SK-N-SH (cell line): ENCODE measurements around the gene S100A2. TPM values are rescaled to one million over a fixed set of nuclear protein-coding genes. Genes with fewer than 3 reads are reported as not detected.

ENCODE experiments used
- CTCF ChIA-PET: fragments of 300-600, 350-600 bp; formaldehyde crosslinking; extraction: SDS; loops from one replicate; lab custom pipeline; 2021; lab: Yijun Ruan, JAX
- POLR2A ChIA-PET: fragments of 350-600 bp; sonication (Branson Sonifier 250); formaldehyde crosslinking; extraction: SDS; loops from one replicate; lab custom pipeline; 2020; ENCODE audit warnings: antibody characterized with exemption, inconsistent platforms; lab: Yijun Ruan, JAX
- DNase-seq: peaks from one replicate; pipeline ENCODE4 v3.0.0; 2012
- H2AFZ ChIP-seq: fragments of 200-600 bp; sonication (generic); 2 replicates; pipeline ENCODE4 v1.8.1; 2016; ENCODE audit warnings: antibody characterized with exemption, mild to moderate bottlenecking, low read depth
- H3F3A ChIP-seq: fragments of 200-600 bp; sonication (generic); replicated peaks from 2 replicates; pipeline ENCODE3; 2016; ENCODE audit warnings: antibody characterized with exemption, mild to moderate bottlenecking; ENCODE audit not compliant: insufficient read depth
- H3K27ac ChIP-seq, 2 experiments: fragments of 200-500 bp in 1 of 2; fragments of 200-600 bp in 1 of 2; sonication (Bioruptor generic) in 1 of 2; sonication (generic), shearing (Covaris generic) in 1 of 2; 2 replicates each; pipeline versions ENCODE4 v1.5.1 to v1.6.1; 2014 to 2016; ENCODE audit warnings: low read depth in 2 of 2, inconsistent platforms in 1 of 2, low read length in 1 of 2, mild to moderate bottlenecking in 1 of 2, mixed read lengths in 1 of 2
- H3K27me3 ChIP-seq: fragments of 200-600 bp; sonication (generic), shearing (Covaris generic); 2 replicates; pipeline ENCODE4 v1.6.1; 2016; ENCODE audit warnings: mixed run types; ENCODE audit not compliant: insufficient read depth
- H3K36me3 ChIP-seq, 2 experiments: fragments of 200-500 bp in 1 of 2; fragments of 200-600 bp in 1 of 2; sonication (Bioruptor generic) in 1 of 2; sonication (generic) in 1 of 2; replicated peaks in 1 of 2; 2 replicates each; pipeline versions ENCODE3 to v1.5.1; 2014 to 2016; ENCODE audit warnings: low read length in 1 of 2, mild to moderate bottlenecking in 1 of 2; ENCODE audit not compliant: insufficient read depth in 2 of 2, control insufficient read depth in 1 of 2
- H3K4me1 ChIP-seq, 2 experiments: fragments of 200-500 bp in 1 of 2; fragments of 200-600 bp in 1 of 2; sonication (Bioruptor generic) in 1 of 2; sonication (generic), shearing (Covaris generic) in 1 of 2; 2 replicates each; pipeline versions ENCODE4 v1.5.1 to v1.6.1; 2014 to 2016; ENCODE audit warnings: low read depth in 1 of 2, low read length in 1 of 2, mixed run types in 1 of 2; ENCODE audit not compliant: insufficient read depth in 2 of 2, control insufficient read depth in 1 of 2
- H3K4me2 ChIP-seq: fragments of 200-600 bp; sonication (generic), shearing (Covaris generic); 2 replicates; pipeline ENCODE4 v1.6.1; 2017; ENCODE audit warnings: mixed run types
- H3K4me3 ChIP-seq, 2 experiments: fragments of 200-500 bp in 1 of 2; fragments of 200-600 bp in 1 of 2; sonication (Bioruptor generic) in 1 of 2; sonication (generic), shearing (Covaris generic) in 1 of 2; 2 replicates each; pipeline versions ENCODE4 v1.5.1 to v1.8.1; 2014 to 2016; ENCODE audit warnings: low read depth in 2 of 2, inconsistent platforms in 1 of 2, low read length in 1 of 2, mild to moderate bottlenecking in 1 of 2, mixed read lengths in 1 of 2, moderate library complexity in 1 of 2
- H3K79me2 ChIP-seq: fragments of 200-600 bp; sonication (generic); 2 replicates; pipeline ENCODE4 v1.8.1; 2017; ENCODE audit warnings: mild to moderate bottlenecking; ENCODE audit not compliant: insufficient read depth
- H3K9ac ChIP-seq: fragments of 200-600 bp; sonication (generic); 2 replicates; pipeline ENCODE4 v1.6.1; 2017; ENCODE audit warnings: mixed run types
- H3K9me2 ChIP-seq: fragments of 200-600 bp; sonication (generic); 2 replicates; pipeline ENCODE4 v1.6.1; 2017; ENCODE audit warnings: mixed run types
- H3K9me3 ChIP-seq: fragments of 200-600 bp; sonication (generic); 2 replicates; pipeline ENCODE4 v1.6.1; 2017; ENCODE audit warnings: mixed run types, mild to moderate bottlenecking, moderate library complexity
- H4K20me1 ChIP-seq: fragments of 200-600 bp; sonication (generic); 2 replicates; pipeline ENCODE4 v1.6.1; 2017; ENCODE audit warnings: mild to moderate bottlenecking, mixed run types; ENCODE audit not compliant: insufficient read depth
- CTCF ChIP-seq: fragments of 200-600 bp; sonication (generic); IDR thresholded peaks from 2 replicates; pipeline ENCODE4 v1.6.1; 2017; ENCODE audit warnings: antibody characterized with exemption, mild to moderate bottlenecking, moderate library complexity
- EP300 ChIP-seq, 2 experiments: IDR thresholded peaks; 2 replicates each; pipeline versions ENCODE4 v1.4.0 to v1.6.1; 2012; ENCODE audit warnings: borderline replicate concordance in 1 of 2, low read depth in 1 of 2, low read length in 1 of 2
- EZH2phosphoT487 ChIP-seq: fragments of 200-600 bp; sonication (generic); IDR thresholded peaks from 2 replicates; pipeline ENCODE4 v1.6.1; 2017; ENCODE audit warnings: low read depth, mixed run types, mild to moderate bottlenecking, antibody characterized with exemption, moderate library complexity, borderline replicate concordance
- FOSL2 ChIP-seq: IDR thresholded peaks from 2 replicates; pipeline ENCODE4 v1.4.0; 2012; ENCODE audit warnings: low read depth, mild to moderate bottlenecking, moderate library complexity, borderline replicate concordance
- NFIC ChIP-seq: IDR thresholded peaks from 2 replicates; pipeline ENCODE4 v1.4.0; 2012; ENCODE audit warnings: borderline replicate concordance
- REST ChIP-seq: IDR thresholded peaks from 2 replicates; pipeline ENCODE4 v1.6.1; 2012; ENCODE audit warnings: mild to moderate bottlenecking, low read depth, low read length, moderate library complexity
- SIN3A ChIP-seq: IDR thresholded peaks from 2 replicates; pipeline ENCODE4 v1.6.1; 2012; ENCODE audit warnings: low read depth, mild to moderate bottlenecking, low read length, moderate library complexity, borderline replicate concordance
- SMC3 ChIP-seq: IDR thresholded peaks from 2 replicates; pipeline ENCODE4 v1.6.1; 2012; ENCODE audit warnings: low read depth, low read length, improper control_type of control experiment
- TAF1 ChIP-seq: IDR thresholded peaks from 2 replicates; pipeline ENCODE4 v1.6.1; 2012; ENCODE audit warnings: low read depth, mild to moderate bottlenecking, low read length, moderate library complexity, borderline replicate concordance
- YY1 ChIP-seq: IDR thresholded peaks from 2 replicates; pipeline ENCODE4 v1.4.0; 2012; ENCODE audit warnings: low read depth, mild to moderate bottlenecking
- ZBTB33 ChIP-seq: IDR thresholded peaks from 2 replicates; pipeline ENCODE4 v1.4.0; 2012; ENCODE audit warnings: low read depth, borderline replicate concordance
- WGBS: methylation state at CpG from one replicate; pipeline ENCODE4 v1.1.6; 2017; ENCODE audit warnings: low lambda C conversion rate; 5-methylcytosine and 5-hydroxymethylcytosine counted together
- polyA plus RNA-seq, 3 experiments: library from polyadenylated mRNA; depleted of rRNA; stranded (reverse); fragments of >200 nt; gene quantifications; 2 replicates each; pipeline ENCODE4 v1.2.3, GENCODE V29; 2012
- TF ChIP-seq, protein P1 (sequence below): IDR thresholded peaks from 2 replicates; pipeline ENCODE4; 2012
- TF ChIP-seq, protein P2 (sequence below): fragments of 150-350 bp; IDR thresholded peaks from 2 replicates; pipeline ENCODE4 v1.6.1; 2016; ENCODE audit warnings: mild to moderate bottlenecking, low read depth, low read length

The S100A2 gene
- polyA plus RNA-seq, 1 of the 3 experiments (the other 2 are of a cell fraction) = 31.4 TPM

GRCh38 chr1:153586347-153586746 is 20.7 kb upstream of the S100A2 start (continued):
- TF ChIP-seq, protein P1, sequence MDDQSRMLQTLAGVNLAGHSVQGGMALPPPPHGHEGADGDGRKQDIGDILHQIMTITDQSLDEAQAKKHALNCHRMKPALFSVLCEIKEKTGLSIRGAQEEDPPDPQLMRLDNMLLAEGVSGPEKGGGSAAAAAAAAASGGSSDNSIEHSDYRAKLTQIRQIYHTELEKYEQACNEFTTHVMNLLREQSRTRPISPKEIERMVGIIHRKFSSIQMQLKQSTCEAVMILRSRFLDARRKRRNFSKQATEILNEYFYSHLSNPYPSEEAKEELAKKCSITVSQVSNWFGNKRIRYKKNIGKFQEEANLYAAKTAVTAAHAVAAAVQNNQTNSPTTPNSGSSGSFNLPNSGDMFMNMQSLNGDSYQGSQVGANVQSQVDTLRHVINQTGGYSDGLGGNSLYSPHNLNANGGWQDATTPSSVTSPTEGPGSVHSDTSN = no peak

DNA sequence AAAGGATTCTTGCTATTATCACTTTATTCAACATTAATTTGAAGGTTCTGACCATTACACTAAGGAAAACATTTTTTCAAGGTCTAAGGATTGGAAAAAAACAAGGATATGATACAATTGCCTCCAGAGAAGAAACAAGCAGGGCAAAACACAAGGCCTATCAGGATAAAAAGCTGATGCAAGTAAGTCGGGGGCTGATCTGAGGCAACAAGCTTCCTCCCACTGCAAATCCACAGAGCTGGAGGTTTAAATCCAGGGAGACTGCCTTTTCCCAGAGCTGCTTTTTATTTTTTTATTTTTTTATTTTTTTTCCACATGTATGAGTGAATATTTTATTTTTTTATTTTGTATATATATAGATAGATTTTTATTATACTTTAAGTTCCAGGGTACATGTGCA is 19.4 kb upstream of the S100A2 start:
- no peak overlapping the region for H3K4me2 ChIP-seq
- H3K4me1 ChIP-seq = peaks cover 0 to 3% of the 10 kb centered on the region in 2 experiments; a peak in 2 of 4 replicates
- ChIA-PET CTCF (interaction anchor here (0.6 to 3.3 kb wide), 5 partner anchors 11 to 401 kb away, joined by 3 to 18 read pairs (median 4); partner anchors contain the start of gene RAB13), POLR2A (no interaction called here)
- WGBS = 91% methylated on average over 1 of the region's 1 CpG
- no peak overlapping the region for H3K27ac ChIP-seq
- DNase-seq = no peak
- no peaks in the 10 kb centered on the region for H3K36me3 ChIP-seq
- H3K9me2 ChIP-seq = no peaks in the 10 kb centered on the region
- no peak for TF ChIP-seq ZBTB33
- TF ChIP-seq SMC3 = no peak
- TF ChIP-seq SIN3A = no peak
- TF ChIP-seq CTCF = no peak
- TF ChIP-seq NFIC = no peak
- TF ChIP-seq EP300 (IDR thresholded peaks at IDR 0.05; ENCODE audit: borderline replicate concordance in 1 of 2, low read depth in 1 of 2, low read length in 1 of 2) = no peak
- TF ChIP-seq FOSL2 = no peak
- no peak for TF ChIP-seq YY1
- no peaks in the 10 kb centered on the region for H4K20me1 ChIP-seq
- H3K9ac ChIP-seq = no peak overlapping the region
- no peaks in the 10 kb centered on the region for H3K9me3 ChIP-seq
- no peak overlapping the region for H2AFZ ChIP-seq
- H3K4me3 ChIP-seq = no peak overlapping the region
- H3K79me2 ChIP-seq = no peaks in the 10 kb centered on the region
- H3K27me3 ChIP-seq = no peaks in the 10 kb centered on the region
- H3F3A ChIP-seq = no peaks in the 10 kb centered on the region

GRCh38 chr1:153583976-153584375 is 18.3 kb upstream of the S100A2 start:
- H3K4me2 ChIP-seq = no peak overlapping the region
- no peak for DNase-seq
- H4K20me1 ChIP-seq = no peaks in the 10 kb centered on the region
- no peaks in the 10 kb centered on the region for H3F3A ChIP-seq
- no peak overlapping the region for H3K27ac ChIP-seq
- no peak overlapping the region for H3K4me3 ChIP-seq
- POLR2A ChIA-PET = no interaction called here
- no peaks in the 10 kb centered on the region for H3K9me3 ChIP-seq
- no peaks in the 10 kb centered on the region for H3K9me2 ChIP-seq
- H3K9ac ChIP-seq = no peak overlapping the region
- H2AFZ ChIP-seq = peak overlapping the region; percentile 7; the same call in 1 of the 2 replicates
- WGBS = 93% methylated on average over 2 of the region's 2 CpGs
- H3K79me2 ChIP-seq = no peaks in the 10 kb centered on the region; the same call in 1 of the 2 replicates
- H3K4me1 ChIP-seq = peaks cover 3 to 6% of the 10 kb centered on the region in 2 experiments; a peak in 2 of 4 replicates
- CTCF ChIA-PET = no interaction called here
- H3K27me3 ChIP-seq = no peaks in the 10 kb centered on the region
- H3K36me3 ChIP-seq = no peaks in the 10 kb centered on the region
- TF ChIP-seq, protein P1 = no peak
- TF ChIP-seq EZH2phosphoT487 (no peak), REST (no peak), TAF1 (no peak)
- TF ChIP-seq, protein P2, sequence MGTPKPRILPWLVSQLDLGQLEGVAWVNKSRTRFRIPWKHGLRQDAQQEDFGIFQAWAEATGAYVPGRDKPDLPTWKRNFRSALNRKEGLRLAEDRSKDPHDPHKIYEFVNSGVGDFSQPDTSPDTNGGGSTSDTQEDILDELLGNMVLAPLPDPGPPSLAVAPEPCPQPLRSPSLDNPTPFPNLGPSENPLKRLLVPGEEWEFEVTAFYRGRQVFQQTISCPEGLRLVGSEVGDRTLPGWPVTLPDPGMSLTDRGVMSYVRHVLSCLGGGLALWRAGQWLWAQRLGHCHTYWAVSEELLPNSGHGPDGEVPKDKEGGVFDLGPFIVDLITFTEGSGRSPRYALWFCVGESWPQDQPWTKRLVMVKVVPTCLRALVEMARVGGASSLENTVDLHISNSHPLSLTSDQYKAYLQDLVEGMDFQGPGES = no peak
